Right hindlimb (tissue), 1 donor: ENCODE measurements around the gene DUSP1.
A peak's percentile ranks its signal among the peaks of the same experiment; 100 is the strongest.
"Not testable (repeated sequence)": the region's sequence is repeated elsewhere in the genome, so short reads cannot be mapped to it uniquely, and the experiment has no call there.

Experiments
- DNase-seq: peaks from one replicate; pipeline ENCODE4 v3.0.0-alpha.2; 2018

Gene DUSP1, protein sequence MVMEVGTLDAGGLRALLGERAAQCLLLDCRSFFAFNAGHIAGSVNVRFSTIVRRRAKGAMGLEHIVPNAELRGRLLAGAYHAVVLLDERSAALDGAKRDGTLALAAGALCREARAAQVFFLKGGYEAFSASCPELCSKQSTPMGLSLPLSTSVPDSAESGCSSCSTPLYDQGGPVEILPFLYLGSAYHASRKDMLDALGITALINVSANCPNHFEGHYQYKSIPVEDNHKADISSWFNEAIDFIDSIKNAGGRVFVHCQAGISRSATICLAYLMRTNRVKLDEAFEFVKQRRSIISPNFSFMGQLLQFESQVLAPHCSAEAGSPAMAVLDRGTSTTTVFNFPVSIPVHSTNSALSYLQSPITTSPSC

GRCh38 chr5:172770675-172771438 lies at the start of gene DUSP1:
DUSP1 (minus strand) TSS chr5:172771195; CDS start chr5:172770952, 243 bp downstream.
- DNase-seq = peak; percentile 99

DNA sequence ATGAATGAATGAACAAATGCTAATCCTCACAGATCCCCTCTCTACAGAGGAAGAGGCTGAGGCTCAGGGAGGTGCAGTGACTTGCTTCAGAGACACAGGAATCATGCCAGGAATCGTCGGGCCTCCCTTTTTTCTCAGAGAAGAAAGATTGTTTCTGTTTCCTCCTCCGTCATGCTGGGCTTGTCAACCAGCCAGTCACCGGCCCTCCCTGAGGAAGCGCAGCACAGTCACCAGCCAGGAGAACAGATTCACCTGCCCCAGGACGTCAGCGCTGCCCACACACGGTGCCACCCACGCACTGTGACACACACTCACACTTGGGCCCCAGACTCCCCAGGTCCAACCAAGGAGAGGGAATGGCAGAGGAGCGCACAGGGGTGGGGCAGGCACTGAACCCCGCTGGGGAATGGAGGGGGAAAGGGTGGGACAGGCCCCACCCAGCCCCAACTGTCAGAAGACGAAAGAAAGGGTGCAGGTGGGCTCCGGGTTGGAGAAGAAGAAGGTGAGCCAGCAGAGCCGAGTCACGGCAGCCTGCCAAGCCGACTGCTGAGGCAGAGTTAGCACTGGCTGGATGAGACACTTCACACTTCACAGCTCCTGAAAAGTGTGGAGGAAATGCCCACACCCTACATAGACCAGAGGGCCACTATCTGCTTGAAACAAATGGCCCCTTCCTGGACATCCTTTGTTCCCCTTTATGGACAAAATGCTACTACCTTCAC lies 49.2 kb upstream of the DUSP1 start:
- no peak for DNase-seq

- DNase-seq = no peak
These were observed 48.6 kb upstream of the DUSP1 start for GRCh38 chr5:172819569-172819968.

- no peak for DNase-seq
These were observed 47.1 kb upstream of the DUSP1 start for GRCh38 chr5:172818081-172818480.

DNA sequence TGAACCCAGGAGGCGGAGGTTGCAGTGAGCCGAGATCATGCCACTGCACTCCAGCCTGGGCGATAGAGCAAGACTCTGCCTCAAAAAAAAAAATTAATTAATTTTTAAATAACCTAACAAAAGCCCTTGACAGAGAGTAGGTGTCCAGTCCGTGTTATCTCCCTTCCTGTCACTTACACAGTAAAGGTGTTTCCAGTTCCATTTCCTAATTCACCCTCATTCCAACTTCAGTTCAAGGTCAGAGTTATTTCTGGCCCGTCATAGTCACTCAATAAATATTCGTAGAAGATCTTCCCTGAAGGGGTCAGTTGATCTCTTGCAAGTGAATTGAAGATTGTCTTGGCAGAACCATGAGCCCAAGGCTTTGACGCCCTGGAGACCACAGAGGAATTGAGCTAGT lies 46.7 kb upstream of the DUSP1 start:
- DNase-seq = no peak

DNA sequence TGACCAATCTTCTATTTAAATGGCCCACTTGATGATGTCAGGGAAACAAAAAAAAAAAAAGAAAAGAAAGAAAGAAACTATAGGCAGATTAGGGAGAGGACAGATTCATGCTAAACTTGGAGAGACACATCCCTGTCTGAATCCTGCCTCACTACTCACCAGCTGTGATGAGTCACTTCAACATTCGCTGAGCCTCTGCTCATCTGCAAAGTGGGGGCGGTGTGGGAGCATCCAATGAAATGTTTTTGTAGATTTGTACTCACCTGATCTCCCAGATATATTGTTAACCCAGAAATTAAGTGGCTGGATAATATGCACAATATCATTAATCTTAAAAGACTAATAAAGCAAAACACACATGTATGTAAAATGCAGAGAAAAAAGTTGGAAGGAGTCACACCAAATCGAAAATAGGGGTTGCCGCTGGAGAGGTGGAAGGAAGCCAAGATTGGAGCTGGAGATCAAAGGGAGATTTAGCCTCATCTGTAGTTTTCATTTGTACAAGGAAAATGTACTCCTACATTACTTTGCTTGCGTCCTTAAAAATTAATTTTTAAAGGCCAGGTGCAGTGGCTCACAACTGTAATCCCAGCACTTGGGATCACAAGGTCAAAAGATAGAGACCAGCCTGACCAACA lies 46.0 kb upstream of the DUSP1 start:
- DNase-seq = no peak

DNA sequence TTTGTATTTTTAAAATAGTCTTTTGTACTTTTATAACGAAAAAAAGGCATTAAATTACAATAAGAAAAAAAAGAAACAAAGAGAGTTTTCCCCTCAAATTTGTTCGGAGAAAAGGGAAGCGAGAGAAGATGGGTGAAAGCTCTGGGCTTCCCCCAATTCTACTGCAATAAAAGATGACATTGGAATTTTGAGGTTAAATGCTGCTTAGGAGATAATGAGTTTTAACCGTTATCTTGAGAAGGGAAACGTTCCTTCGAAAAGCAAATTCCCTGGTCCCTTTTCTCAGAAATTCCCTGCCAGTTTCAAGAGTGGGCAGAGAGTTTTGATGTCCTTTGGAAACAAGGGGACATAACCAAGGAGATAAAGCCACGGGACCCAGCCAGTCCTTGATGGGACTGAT lies 44.6 kb upstream of the DUSP1 start:
- DNase-seq = no peak

DNA sequence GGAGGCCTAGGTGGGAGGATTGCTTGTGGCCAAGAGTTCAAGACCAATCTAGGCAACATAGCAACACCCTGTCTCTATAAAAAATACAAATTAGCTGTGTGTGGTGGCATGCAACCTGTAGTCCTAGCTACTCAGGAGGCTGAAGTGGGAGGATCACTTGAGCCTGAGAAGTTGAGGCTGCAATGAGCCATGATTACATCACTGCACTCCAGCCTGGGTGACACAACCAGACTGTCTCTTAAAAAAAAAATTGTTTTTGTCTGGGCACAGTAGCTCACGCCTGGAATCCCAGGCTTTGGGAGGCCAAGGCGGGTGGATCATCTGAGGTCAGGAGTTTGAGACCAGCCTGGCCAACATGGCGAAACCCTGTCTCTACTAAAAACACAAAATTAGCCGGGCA lies 40.0 kb upstream of the DUSP1 start:
- not testable (repeated sequence) for DNase-seq

DNA sequence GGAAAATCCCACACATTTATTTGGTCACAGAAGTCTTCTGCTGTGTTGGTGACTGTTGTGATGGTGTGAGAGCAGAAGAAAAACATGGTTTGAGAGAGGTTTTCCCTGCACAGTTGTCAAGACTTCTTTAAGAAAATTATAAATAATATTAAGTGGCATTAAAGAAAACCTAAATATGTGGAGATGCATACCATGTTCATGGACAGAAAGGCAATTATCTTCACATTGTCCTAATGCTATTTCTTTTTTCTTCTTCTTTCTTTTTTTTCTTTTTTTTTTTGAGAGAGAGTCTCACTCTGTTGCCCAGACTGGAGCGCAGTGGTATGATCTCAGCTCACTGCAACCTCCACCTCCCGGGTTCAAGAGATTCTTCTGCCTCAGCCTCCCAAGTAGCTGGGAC lies 38.8 kb upstream of the DUSP1 start:
- no peak for DNase-seq

GRCh38 chr5:172807766-172808311 lies 36.8 kb upstream of the DUSP1 start:
- DNase-seq = no peak

GRCh38 chr5:172806897-172807672 lies 36.1 kb upstream of the DUSP1 start:
- DNase-seq = peak; percentile 86

GRCh38 chr5:172805736-172806255 lies 34.8 kb upstream of the DUSP1 start:
- no peak for DNase-seq

DNA sequence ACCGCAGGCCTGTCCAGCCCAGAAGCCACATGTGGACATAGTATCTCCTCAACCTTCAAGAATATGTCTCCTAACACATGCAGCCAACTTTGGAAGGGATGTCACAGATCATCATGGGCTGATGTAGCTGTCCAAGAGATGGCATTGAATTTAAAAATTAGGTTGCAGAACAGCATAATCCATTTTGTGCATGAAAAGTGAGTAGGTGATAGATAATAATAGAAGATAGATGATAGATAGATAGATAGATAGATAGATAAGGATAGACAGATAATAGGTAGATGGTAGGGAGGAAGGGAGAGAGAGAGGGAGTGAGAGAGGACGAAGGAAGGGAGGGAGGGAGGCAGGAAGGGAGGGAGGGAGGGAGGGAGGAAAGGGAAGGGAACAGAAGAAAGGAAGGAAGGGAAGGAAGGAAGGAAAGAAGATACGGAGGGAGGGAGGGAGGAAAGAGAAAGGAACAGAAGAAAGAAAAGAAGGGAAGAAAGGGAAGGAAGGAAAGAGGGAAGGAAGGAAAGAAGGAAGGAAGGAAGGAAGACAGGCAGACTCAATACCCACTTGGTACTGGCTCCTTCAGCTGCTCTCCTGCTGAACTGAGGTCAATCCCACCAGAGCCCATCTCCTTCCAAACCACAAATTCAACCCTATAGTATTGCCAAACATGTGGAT lies 34.2 kb upstream of the DUSP1 start:
- no peak for DNase-seq

DNA sequence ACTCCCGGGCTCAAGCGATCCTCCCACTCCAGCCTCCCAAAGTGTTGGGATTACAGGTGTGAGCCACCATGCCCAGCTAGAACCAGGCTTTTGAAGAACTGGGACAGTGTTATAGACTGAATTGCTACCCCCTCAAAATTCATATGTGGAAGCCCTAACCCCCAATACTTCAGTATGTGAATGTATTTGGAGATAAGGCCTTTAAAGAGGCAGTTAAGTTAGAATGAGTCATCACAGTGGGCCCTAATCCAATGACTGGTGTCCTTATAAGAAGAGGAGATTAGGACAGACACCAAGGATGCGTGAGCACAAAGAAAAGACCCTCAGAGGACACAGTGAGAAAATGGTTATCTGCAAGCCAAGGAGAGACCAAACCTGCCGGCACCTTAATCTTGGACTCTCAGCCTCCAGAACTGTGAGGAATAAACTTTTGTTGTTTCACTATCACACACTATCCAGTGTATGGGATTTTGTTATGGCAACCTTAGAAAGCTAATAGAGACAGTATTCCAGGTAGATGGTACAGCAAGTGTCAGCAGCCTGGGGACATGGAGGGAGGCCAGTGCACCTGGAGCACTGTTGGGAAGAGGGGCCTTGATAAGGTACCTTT lies 31.7 kb upstream of the DUSP1 start:
- no peak for DNase-seq

- DNase-seq = no peak
These were observed 31.1 kb upstream of the DUSP1 start for GRCh38 chr5:172802112-172802511.

- DNase-seq = no peak
These were observed 30.2 kb upstream of the DUSP1 start for GRCh38 chr5:172801179-172801671.

DNA sequence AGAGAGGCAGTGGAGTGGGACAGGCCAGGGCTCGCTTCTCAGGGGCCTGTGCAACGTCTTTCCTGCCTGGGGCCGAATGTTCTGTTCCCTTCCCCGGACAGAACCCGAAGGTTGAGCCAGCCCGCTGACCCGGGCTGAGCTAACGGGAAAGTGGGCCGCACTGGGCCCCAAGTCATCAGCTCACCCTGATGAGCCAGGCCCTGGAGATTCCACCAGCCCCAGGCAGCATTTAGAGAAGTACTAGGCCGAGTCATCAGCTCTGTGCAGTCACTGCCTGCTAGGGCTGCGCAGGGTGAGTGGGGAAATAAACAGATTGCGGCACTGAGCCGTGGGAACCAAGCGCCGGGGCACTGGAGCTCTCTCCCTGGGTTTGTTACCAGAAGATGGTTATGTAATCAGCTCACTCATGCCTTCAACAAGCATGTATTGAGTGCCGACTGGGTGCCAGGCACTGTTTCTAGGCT lies 29.1 kb upstream of the DUSP1 start:
- DNase-seq = no peak

DNA sequence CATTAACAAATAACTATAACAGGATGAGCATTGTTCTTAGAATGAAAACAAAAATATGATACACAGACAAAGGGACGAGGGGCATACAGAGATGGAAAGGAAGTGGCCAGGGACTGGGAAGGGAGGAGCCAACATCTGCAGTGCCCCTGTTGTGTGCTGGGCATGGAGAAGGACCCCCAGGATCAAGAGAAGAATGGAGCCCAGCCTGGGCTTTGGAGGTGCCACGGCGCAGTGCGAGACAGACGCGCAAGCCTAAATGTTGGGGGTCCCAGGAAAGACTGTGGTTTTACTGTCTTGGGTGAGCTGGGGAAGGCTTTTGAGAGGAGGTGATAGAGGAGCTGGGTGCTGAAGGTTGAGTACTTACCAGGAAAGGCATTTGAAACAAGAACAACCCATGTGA lies 28.4 kb upstream of the DUSP1 start:
- DNase-seq = no peak

DNA sequence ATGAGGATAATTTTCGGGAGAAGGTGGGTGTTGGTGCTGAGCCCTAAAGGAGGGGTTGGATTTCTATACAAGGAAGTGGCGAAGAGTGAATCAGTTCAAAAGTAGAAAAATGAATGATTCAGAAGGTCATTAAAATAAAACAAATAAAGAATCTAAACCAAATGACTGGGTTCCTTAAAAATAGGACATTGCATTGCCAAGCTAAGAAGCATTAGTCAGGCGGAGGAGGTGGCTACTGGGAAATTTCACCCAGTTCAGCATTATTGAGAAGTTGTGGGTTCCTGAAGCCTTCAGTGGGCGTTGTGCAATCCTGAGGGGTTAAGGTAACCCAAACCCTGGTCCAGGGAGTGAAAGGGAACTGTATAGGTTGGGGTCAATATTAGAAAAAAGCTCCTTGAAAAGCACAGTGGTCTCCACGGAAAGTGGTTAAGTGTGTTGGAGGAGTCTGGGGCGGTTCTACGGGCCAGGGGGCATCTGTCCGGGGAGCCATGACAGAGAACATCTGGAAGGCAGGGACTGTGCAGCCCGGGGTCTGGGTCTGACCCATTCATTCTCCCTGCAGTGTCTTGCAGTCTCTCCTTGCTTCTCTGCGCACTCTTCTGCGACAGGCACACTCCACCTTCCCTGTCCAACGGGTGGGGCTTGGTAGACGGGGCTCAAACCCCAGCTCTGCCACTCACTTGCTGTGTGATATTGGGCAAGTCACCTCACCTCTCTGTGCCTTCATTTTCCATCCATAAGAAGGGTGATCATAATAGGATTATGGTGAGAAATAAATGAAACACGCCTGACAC lies 27.6 kb upstream of the DUSP1 start:
- no peak for DNase-seq

- DNase-seq = no peak
These were observed 26.8 kb upstream of the DUSP1 start for GRCh38 chr5:172797771-172798191.
